T-helper 2 cell treated with Interferon-gamma antibody and Interleukin-4, amounts not matched to agents 100 ng/mL and 5 ng/mL, for 36 hours (primary cell): Measurements from ENCODE around the gene ASIC1. TPM values are rescaled to one million over a fixed set of nuclear protein-coding genes. Genes with fewer than 3 reads are reported as not detected.
"Not testable (repeated sequence)": the region's sequence is repeated elsewhere in the genome, so short reads cannot be mapped to it uniquely, and the experiment has no call there.

Source experiments
- intact Hi-C: fragments of 100-400 bp; cut with micrococcal nuclease; formaldehyde crosslinking; loops from one replicate; pipeline ENCODE4 v1.15.1; 2023
- total RNA-seq: library from RNA; stranded (reverse); gene quantifications from 2 replicates; pipeline ENCODE4 v1.2.3, GENCODE V29; 2022

Gene ASIC1
- 7.5 and 8.5 TPM in 2 replicates for total RNA-seq

DNA sequence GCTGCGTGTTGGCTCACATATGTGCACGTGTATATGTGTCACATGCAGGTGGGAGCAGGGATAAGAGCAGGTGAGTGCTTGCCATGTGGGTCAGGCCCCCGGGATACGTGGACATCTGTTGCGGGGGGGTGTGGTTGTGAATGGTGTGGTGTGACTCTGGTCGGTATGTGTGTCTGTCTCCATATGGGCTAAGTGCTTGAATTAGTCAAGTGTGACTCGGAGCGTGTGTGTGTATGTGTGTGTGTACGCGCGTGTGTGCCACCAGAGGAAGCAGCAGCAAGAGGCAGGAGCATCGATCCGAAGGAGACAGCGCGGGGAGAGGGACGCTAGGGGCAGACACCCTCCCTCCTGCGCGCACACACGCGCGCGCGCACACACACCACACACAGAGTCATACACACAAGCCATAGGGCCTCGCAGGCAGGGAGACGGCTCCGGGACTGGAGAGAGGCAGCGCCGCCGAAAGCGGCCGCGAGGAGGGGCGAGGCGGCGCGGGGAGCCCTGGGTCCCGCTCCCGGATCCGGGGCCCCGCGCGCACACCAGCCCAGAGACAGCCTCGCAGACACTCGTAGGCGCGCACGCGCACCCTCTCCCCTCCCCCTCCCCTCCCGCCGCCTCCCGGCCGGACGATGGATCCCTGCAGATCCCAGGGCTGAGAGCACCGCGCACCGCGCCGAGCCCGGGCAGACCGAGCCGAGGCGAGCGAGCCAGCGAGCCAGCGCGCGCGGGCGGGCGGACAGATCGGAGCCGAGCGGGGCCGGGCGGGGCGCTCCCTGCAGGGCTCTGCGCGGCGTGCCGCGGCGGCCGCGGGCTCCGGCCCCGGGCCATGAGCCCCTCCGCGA lies at the start of gene ASIC1:
TSS of gene ASIC1 (plus strand) at position 597 of the 842 bp plus-strand sequence. CDS start 1,171 bp downstream, outside the sequence.
- intact Hi-C loops, result loop anchor here (1.0 kb wide), 3 partner anchors 18 to 90 kb away; partner anchors contain the start of gene RACGAP1

DNA sequence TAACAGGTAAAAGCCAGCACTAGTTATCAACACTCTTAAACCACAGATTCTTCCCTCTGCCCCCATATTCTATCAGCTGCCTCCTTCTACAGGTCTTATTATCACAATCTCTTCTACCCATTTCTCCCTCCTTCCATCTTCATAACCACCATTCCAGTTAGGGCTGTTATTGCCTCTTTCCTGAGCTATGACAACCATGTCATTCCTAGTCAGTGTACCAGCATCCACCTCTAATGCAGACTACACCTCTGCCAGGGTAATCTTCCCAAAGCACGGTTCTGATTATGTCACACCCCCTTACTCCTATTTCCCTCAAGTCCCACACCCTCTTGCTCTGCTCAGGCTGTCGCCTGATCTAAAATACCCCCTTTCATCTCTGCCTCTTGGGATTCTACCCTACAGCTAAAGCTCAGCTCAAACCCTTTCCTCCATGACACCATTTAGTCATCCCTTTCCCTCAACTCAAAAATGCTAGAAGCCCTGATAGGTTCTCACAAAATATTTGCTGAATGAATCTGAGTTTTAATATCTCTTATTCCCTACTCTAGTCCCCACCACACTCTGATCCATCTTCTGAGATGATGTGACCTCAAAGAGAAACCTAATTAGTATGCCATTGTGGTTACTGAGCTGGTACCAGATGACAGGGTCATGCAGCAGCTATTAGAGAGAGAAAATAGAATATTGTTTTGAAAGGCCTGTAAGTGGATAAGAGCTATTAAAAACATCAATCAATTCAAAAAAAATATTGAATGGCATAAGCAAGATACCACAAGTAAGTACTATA lies 43.8 kb upstream of the ASIC1 start:
- intact Hi-C loops, result no loop called here

- intact Hi-C loops, result no loop called here
These were observed 43.1 kb upstream of the ASIC1 start for GRCh38 chr12:50014342-50014741.

DNA sequence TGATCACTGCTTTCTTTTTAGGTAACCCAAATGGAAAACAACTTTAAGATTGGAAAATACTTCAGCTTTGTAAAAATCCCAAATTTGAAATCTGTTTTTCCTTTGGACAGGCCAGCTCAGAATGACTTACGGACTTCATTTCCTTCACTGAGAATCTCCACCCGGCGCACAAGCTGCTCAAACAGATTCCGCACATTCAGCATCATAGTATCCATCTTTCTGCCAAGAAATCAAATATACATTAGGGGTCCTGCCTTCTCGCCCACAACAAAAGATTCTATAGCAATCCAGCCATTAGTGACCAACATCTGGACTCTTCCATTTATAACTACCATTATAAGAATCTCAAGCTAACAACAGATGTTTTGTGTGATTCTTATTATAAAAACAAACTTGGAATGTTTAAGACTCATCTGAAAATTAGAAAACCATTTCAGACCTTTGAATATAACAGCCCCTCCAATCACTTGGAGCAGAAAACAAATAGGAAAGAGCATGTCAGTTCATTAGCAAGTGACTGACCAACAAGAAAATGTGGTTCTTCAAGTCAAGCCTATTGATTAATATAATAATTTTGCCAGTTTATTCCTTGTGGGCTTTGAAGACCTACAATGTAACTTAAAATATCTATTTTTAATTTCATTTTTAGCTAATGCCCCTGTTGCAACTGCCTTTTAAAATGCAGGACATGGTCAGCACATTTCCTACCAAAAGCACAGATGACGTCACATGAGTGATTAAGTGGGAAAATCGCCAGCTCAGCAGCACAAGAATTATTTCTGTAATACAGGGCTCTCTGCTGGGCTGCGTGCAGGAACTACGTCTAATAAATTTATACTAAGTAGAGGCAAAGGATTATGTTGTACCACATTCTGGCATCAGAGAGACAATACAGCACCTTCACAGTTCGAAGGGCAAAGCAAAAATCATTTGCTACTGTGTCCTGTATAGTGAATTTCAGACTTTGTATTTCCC lies 40.6 kb upstream of the ASIC1 start:
- intact Hi-C loops, result no loop called here

DNA sequence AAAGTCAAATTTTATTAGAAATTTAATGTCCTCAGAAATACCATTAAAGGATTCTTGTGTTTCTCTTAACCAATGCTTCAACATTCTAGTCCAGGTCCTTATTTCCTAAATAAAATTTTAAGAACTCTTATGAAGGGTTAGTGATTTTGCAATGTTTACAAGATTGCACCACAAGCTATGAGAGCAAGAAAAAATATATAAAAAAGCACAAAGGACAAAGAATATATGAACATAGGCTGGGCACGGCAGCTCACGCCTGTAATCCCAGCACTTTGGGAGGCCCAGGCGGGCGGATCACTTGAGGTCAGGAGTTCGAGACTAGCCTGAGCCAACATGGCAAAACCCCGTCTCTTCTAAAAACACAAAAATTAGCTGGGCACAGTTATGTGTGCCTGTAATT lies 39.8 kb upstream of the ASIC1 start:
- intact Hi-C loops, result no loop called here

DNA sequence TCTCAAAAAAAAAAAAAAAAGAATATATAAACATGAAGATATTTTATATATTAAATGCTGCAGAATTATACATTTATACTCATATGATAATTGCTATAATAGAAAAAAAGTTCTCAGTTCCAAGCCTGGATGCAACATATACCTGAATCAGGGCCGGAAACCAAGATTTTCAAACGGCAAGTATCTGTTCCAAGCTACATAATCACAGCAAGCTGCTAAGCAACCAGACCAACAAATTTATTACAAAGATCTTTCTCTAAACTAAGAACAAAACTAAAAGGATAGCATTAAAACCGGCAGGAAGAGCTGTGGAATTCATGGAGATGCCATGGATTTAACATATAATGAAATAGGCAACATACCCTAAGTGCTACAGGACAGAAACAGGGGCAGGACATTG lies 39.2 kb upstream of the ASIC1 start:
- intact Hi-C loops, result no loop called here

- intact Hi-C loops, result no loop called here
These were observed 38.4 kb upstream of the ASIC1 start for GRCh38 chr12:50018968-50019367.

GRCh38 chr12:50019524-50019923 lies 37.9 kb upstream of the ASIC1 start:
- intact Hi-C loops, result no loop called here

- intact Hi-C loops, result no loop called here
These were observed 36.4 kb upstream of the ASIC1 start for GRCh38 chr12:50021031-50021430.

GRCh38 chr12:50022903-50023302 lies 34.5 kb upstream of the ASIC1 start:
- intact Hi-C loops, result no loop called here

GRCh38 chr12:50024227-50024626 lies 33.2 kb upstream of the ASIC1 start:
- intact Hi-C loops, result no loop called here

DNA sequence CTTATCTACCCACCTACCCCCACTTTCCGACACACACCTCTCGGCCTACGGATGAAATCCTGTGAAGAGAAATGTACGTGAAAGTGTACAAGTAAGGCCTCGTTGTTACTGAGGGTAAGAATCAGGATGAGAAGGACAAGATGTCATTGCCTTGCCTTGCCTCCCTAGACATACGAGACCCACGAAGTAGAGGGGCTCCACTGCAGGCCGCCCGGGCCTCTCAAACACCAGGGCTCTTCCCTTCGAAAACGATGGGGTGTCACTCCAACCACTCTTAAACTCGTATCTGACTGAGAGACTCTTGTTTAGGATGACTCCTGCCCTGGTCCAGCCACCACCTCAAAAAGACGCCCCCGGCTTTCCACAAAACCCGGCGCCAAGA lies 32.6 kb upstream of the ASIC1 start:
- intact Hi-C loops, result loop anchor here (1.0 kb wide), 2 partner anchors 32 to 88 kb away; partner anchors contain the start of gene COX14

- intact Hi-C loops, result loop anchor here (1.0 kb wide), 2 partner anchors 31 to 87 kb away; partner anchors contain the start of gene COX14
These were observed 32.0 kb upstream of the ASIC1 start, which contains the start of gene RACGAP1 for GRCh38 chr12:50025187-50026059. Gene RACGAP1, minus strand, starts transcription at chr12:50025494. Its CDS starts 8,779 bp downstream, at chr12:50016715.

DNA sequence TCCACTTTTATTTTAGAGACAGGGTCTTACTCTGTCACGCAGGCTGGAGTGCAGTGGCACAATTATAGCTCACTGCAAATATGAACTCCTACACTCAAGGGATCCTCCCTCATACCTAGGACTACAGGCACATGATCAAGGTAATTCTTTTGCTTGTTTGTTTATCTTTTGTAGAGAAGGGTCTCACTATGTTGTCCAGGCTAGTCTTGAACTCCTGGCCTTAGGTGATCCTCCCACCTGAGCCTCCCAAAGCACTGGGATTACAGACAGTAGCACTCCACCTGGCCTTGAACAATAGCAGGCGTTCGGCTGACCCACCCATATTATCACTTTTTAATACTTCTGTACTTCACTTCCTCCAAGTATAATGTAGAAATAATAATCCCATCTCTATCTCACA lies 30.7 kb upstream of the ASIC1 start:
- intact Hi-C loops, result no loop called here

DNA sequence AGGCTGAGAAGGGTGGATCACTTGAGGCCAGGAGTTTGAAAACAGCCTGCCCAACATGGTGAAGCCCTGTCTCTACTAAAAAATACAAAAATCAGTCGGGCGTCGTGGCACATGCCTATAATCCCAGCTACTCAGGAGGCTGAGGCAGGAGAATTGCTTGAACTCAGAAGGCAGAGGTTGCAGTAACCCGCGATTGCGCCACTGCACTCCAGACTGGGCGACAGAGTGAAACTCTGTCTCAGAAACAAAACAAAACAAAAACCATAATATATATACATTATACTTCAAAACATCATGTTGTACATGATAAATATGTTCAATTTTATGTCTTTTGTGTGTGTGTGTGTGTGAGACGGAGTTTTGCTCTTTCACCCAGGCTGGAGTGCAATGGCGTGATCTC lies 26.9 kb upstream of the ASIC1 start:
- intact Hi-C loops, result not testable (repeated sequence)

- intact Hi-C loops, result no loop called here
These were observed 24.9 kb upstream of the ASIC1 start for GRCh38 chr12:50032515-50032853.

- intact Hi-C loops, result no loop called here
These were observed 24.4 kb upstream of the ASIC1 start for GRCh38 chr12:50032854-50033581.

GRCh38 chr12:50038336-50038735 lies 19.1 kb upstream of the ASIC1 start:
- intact Hi-C loops, result no loop called here

DNA sequence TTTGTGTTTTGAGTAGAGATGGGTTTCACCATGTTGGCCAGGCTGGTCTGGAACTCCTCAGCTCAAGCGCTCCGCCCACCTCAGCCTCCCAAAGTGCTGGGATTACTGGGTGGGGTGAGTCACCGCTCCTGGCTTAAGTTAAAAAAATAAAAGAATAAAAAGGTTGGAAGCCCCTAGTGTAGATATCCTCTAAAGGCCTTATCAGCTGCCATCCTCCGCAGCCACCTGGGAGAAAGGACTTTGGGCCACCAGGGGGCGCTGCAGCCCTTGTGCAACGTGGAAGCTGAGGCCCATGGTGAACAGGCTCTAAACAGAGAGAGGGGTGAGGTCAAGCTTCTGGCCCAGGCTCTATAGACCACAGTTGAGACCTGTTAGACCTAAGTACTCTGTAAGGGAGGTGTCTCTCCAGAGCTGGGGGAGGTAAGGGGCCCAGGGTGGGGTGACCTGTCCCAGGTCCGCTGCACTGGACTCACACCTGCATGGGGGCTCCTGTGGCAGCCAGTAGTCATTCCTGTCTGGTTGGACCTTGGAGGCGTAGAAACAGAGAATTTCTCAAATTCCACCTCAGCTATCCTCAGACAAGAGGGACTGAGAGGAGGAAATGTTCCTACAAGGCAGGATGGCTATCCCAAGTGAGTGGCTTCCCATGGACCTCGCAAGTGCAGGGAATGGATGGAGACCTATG lies 18.1 kb upstream of the ASIC1 start:
- intact Hi-C loops, result loop anchor here (1.0 kb wide), 3 partner anchors 17 to 72 kb away; no protein-coding TSS in a partner anchor
